HepG2 (cell line): ENCODE results near the gene TEF. TPM values are rescaled to one million over a fixed set of nuclear protein-coding genes. Genes with fewer than 3 reads are reported as not detected.

Source experiments
- ATAC-seq: fragments of 200-7000 bp; cut with Tn5 transposase; 3 replicates; pipeline ENCODE4 v1.9.1; 2020; ENCODE audit warnings: mild to moderate bottlenecking, moderate library complexity
- BruUV-seq: library from RNA; stranded (reverse); fragments of 400-500 nt; replicated peaks from 2 replicates; lab custom pipeline; 2021; lab: Mats Ljungman, UMichigan
- CTCF ChIA-PET: fragments of 300-600 bp; formaldehyde crosslinking; extraction: SDS; loops from one replicate; lab custom pipeline; 2021; ENCODE audit warnings: low total read pairs, inconsistent platforms, low intra/inter-chr PET ratio; lab: Yijun Ruan, JAX
- POLR2A ChIA-PET: fragments of 350-600 bp; sonication (Branson Sonifier 250); formaldehyde crosslinking; loops from one replicate; lab custom pipeline; 2020; ENCODE audit warnings: antibody characterized with exemption, inconsistent platforms; lab: Yijun Ruan, JAX
- DNase-seq: peaks from one replicate; pipeline ENCODE4 v3.0.0-alpha.2; 2015; ENCODE audit warnings: low spot score
- FAIRE-seq: peaks from 3 replicates; lab custom pipeline; 2011; peaks lifted over from hg19 to GRCh38; lab: Jason Lieb, UNC
- H2AFZ ChIP-seq: one replicate; pipeline ENCODE4 v1.6.1; 2011; ENCODE audit warnings: low read length, inconsistent platforms
- H3K27ac ChIP-seq: fragments of 300-600 bp; 3 replicates; pipeline ENCODE4 v1.8.0; 2011; ENCODE audit warnings: mixed run types, mild to moderate bottlenecking, mixed read lengths, low read length, inconsistent platforms; ENCODE audit not compliant: insufficient read depth; ENCODE audit errors: extremely low read length
- H3K27me3 ChIP-seq, 2 experiments: fragments of 200-600 bp in 1 of 2; 2 replicates in 1 of 2; 3 replicates in 1 of 2; pipeline versions ENCODE4 v1.6.0 to v1.8.0; 2011; ENCODE audit warnings: low read length in 2 of 2, mild to moderate bottlenecking in 2 of 2, moderate library complexity in 2 of 2, inconsistent platforms in 1 of 2; ENCODE audit not compliant: insufficient read depth in 2 of 2, control insufficient read depth in 1 of 2
- H3K36me3 ChIP-seq, 2 experiments: fragments of 200-600 bp in 1 of 2; replicated peaks in 1 of 2; 2 replicates in 1 of 2; 3 replicates in 1 of 2; pipeline versions ENCODE4 v1.5.1 to v1.8.0; 2011; ENCODE audit warnings: low read length in 2 of 2, inconsistent platforms in 1 of 2; ENCODE audit not compliant: insufficient read depth in 2 of 2, control insufficient read depth in 1 of 2
- H3K4me1 ChIP-seq: 2 replicates; pipeline ENCODE4 v1.5.1; 2012; ENCODE audit warnings: low read length, inconsistent platforms; ENCODE audit not compliant: insufficient read depth
- H3K4me2 ChIP-seq: 2 replicates; pipeline ENCODE4 v1.6.0; 2011; ENCODE audit warnings: low read depth, low read length, inconsistent platforms
- H3K4me3 ChIP-seq, 3 experiments: fragments of 200-600 bp in 1 of 3; sonication (generic), shearing (Covaris generic) in 1 of 3; replicated peaks in 1 of 3; 2 replicates each; pipeline ENCODE4 v1.5.1; 2011 to 2016; ENCODE audit warnings: low read length in 3 of 3, inconsistent platforms in 2 of 3, low read depth in 2 of 3, mild to moderate bottlenecking in 2 of 3, control low read depth in 1 of 3, mixed read lengths in 1 of 3; ENCODE audit not compliant: insufficient read depth in 1 of 3
- H3K79me2 ChIP-seq: one replicate; pipeline ENCODE4 v1.6.1; 2011; ENCODE audit warnings: low read length, inconsistent platforms; ENCODE audit not compliant: insufficient read depth
- H3K9ac ChIP-seq: 2 replicates; pipeline ENCODE4 v1.6.0; 2011; ENCODE audit warnings: mild to moderate bottlenecking, low read depth, low read length, inconsistent platforms; ENCODE audit not compliant: insufficient read depth
- H3K9me3 ChIP-seq: 2 replicates; pipeline ENCODE4 v1.5.1; 2012; ENCODE audit warnings: mild to moderate bottlenecking, low read length
- H4K20me1 ChIP-seq: 2 replicates; pipeline ENCODE4 v1.6.0; 2011; ENCODE audit warnings: inconsistent platforms, mild to moderate bottlenecking, low read length, moderate library complexity; ENCODE audit not compliant: insufficient read depth
- CREBL2 ChIP-seq: sonication (generic); formaldehyde crosslinking; IDR thresholded peaks from 2 replicates; pipeline ENCODE4 v1.8.1; 2023; ENCODE audit warnings: missing genetic modification reagents, mild to moderate bottlenecking, borderline replicate concordance
- EHMT2 ChIP-seq: fragments of 200-600 bp; sonication (generic); IDR thresholded peaks from 2 replicates; pipeline ENCODE4 v1.7.0; 2017; ENCODE audit warnings: antibody characterized with exemption, low read depth, low read length, borderline replicate concordance
- GABPA ChIP-seq, 2 experiments: IDR thresholded peaks; 2 replicates each; pipeline ENCODE4 v1.6.1; 2011 to 2016; ENCODE audit warnings: low read depth in 2 of 2, low read length in 1 of 2, missing biosample characterization in 1 of 2, missing genetic modification characterization in 1 of 2
- MTF1 ChIP-seq: sonication (generic); formaldehyde crosslinking; IDR thresholded peaks from 2 replicates; pipeline ENCODE4 v1.5.0; 2020; ENCODE audit warnings: missing genetic modification reagents
- NAIF1 ChIP-seq: sonication (generic); formaldehyde crosslinking; IDR thresholded peaks from 2 replicates; pipeline ENCODE4 v1.5.0; 2020; ENCODE audit warnings: mild to moderate bottlenecking, missing genetic modification reagents, borderline replicate concordance
- POLR2A ChIP-seq, 2 experiments: IDR thresholded peaks; 2 replicates each; pipeline ENCODE4 v1.6.1; 2011; ENCODE audit warnings: low read depth in 2 of 2, low read length in 2 of 2, mild to moderate bottlenecking in 1 of 2, moderate library complexity in 1 of 2; ENCODE audit not compliant: insufficient read depth in 1 of 2
- REL ChIP-seq: sonication (generic); formaldehyde crosslinking; conservative IDR thresholded peaks from 2 replicates; pipeline ENCODE4 v1.8.0; 2022; ENCODE audit warnings: mild to moderate bottlenecking, missing genetic modification reagents, moderate library complexity
- SALL1 ChIP-seq: sonication (generic); formaldehyde crosslinking; IDR thresholded peaks from 2 replicates; pipeline ENCODE4 v1.8.0; 2022; ENCODE audit warnings: mild to moderate bottlenecking, missing genetic modification reagents
- STAG1 ChIP-seq: sonication (generic); formaldehyde crosslinking; IDR thresholded peaks from 2 replicates; pipeline ENCODE4 v1.4.0; 2020; ENCODE audit warnings: missing genetic modification reagents
- ZBTB7B ChIP-seq: sonication (generic); formaldehyde crosslinking; IDR thresholded peaks from 2 replicates; pipeline ENCODE4 v1.4.0; 2020; ENCODE audit warnings: missing genetic modification reagents
- ZMYM4 ChIP-seq: sonication (generic); formaldehyde crosslinking; IDR thresholded peaks from 2 replicates; pipeline ENCODE4 v1.8.1; 2023; ENCODE audit warnings: mild to moderate bottlenecking, missing genetic modification reagents
- ZNF138 ChIP-seq: sonication (generic); formaldehyde crosslinking; IDR thresholded peaks from 2 replicates; pipeline ENCODE4 v1.5.0; 2020; ENCODE audit warnings: mild to moderate bottlenecking, low read depth, missing genetic modification reagents
- ZNF251 ChIP-seq: sonication (generic); formaldehyde crosslinking; IDR thresholded peaks from 2 replicates; pipeline ENCODE4 v1.9.0; 2021; ENCODE audit warnings: mild to moderate bottlenecking, missing genetic modification reagents
- ZNF292 ChIP-seq: sonication (generic); formaldehyde crosslinking; IDR thresholded peaks from 2 replicates; pipeline ENCODE4 v1.8.1; 2022; ENCODE audit warnings: mild to moderate bottlenecking, low read depth, missing genetic modification reagents, borderline replicate concordance
- ZNF556 ChIP-seq: sonication (generic); formaldehyde crosslinking; IDR thresholded peaks from 2 replicates; pipeline ENCODE4 v1.4.0; 2020; ENCODE audit warnings: mild to moderate bottlenecking, missing genetic modification reagents, borderline replicate concordance
- ZNF605 ChIP-seq: sonication (generic); formaldehyde crosslinking; IDR thresholded peaks from 2 replicates; pipeline ENCODE4 v1.8.0; 2022; ENCODE audit warnings: mild to moderate bottlenecking, missing genetic modification reagents
- ZNF709 ChIP-seq: sonication (generic); formaldehyde crosslinking; IDR thresholded peaks from 2 replicates; pipeline ENCODE4 v1.5.0; 2020; ENCODE audit warnings: mild to moderate bottlenecking, missing genetic modification reagents
- ZNF776 ChIP-seq: sonication (generic); formaldehyde crosslinking; IDR thresholded peaks from 2 replicates; pipeline ENCODE4 v1.4.0; 2020; ENCODE audit warnings: mild to moderate bottlenecking, missing genetic modification reagents
- WGBS: methylation state at CpG from one replicate; pipeline ENCODE4 v1.1.6; 2017; ENCODE audit warnings: low lambda C conversion rate; 5-methylcytosine and 5-hydroxymethylcytosine counted together
- in situ Hi-C: cut with HindIII; loops from 2 replicates; pipeline ENCODE4 v1.10.0; 2017; ENCODE audit warnings: low pct_unique_long_range_greater_than_20kb; ENCODE audit not compliant: extremely low pct_ligation_motif_present
- intact Hi-C: fragments of 100-400 bp; cut with micrococcal nuclease; formaldehyde crosslinking; loops from one replicate; pipeline ENCODE4 v1.10.0; 2022; ENCODE audit not compliant: unreplicated experiment
- polyA plus RNA-seq, 8 experiments: library from polyadenylated mRNA; depleted of rRNA in 3 of 8; stranded (reverse) in 7 of 8; unstranded in 1 of 8; fragments of >200 nt; fragmentation: Illumina TruSeq in 4 of 8; extraction: Trizol in 4 of 8; gene quantifications; 2 replicates each; pipeline versions ENCODE4 v1.2.1 to v1.2.3, GENCODE V29; 2011 to 2016; ENCODE audit warnings: low read depth in 4 of 8, missing spikeins in 1 of 8, mixed read lengths in 1 of 8; ENCODE audit not compliant: insufficient read depth in 1 of 8
- total RNA-seq, 5 experiments: library from RNA; depleted of rRNA; stranded (reverse); fragments of >200 nt; fragmentation: Illumina TruSeq; extraction: Trizol; gene quantifications; 2 replicates each; pipeline ENCODE4 v1.2.3, GENCODE V29; 2016; ENCODE audit warnings: low read depth in 1 of 5
- TF ChIP-seq, protein P1 (sequence below): sonication (generic); formaldehyde crosslinking; IDR thresholded peaks from 2 replicates; pipeline ENCODE4 v1.4.0; 2020; ENCODE audit warnings: mild to moderate bottlenecking, missing genetic modification reagents
- TF ChIP-seq, protein P2 (sequence below): sonication (generic); formaldehyde crosslinking; IDR thresholded peaks from 2 replicates; pipeline ENCODE4 v1.9.0; 2021; ENCODE audit warnings: missing genetic modification reagents, mild to moderate bottlenecking, borderline replicate concordance

Gene TEF
- total and polyA plus RNA-seq, 2 of the 13 experiments (the other 11 are each of a cell fraction or from before 2014, with no cell fraction given) = 7.6 to 11.2 TPM

DNA sequence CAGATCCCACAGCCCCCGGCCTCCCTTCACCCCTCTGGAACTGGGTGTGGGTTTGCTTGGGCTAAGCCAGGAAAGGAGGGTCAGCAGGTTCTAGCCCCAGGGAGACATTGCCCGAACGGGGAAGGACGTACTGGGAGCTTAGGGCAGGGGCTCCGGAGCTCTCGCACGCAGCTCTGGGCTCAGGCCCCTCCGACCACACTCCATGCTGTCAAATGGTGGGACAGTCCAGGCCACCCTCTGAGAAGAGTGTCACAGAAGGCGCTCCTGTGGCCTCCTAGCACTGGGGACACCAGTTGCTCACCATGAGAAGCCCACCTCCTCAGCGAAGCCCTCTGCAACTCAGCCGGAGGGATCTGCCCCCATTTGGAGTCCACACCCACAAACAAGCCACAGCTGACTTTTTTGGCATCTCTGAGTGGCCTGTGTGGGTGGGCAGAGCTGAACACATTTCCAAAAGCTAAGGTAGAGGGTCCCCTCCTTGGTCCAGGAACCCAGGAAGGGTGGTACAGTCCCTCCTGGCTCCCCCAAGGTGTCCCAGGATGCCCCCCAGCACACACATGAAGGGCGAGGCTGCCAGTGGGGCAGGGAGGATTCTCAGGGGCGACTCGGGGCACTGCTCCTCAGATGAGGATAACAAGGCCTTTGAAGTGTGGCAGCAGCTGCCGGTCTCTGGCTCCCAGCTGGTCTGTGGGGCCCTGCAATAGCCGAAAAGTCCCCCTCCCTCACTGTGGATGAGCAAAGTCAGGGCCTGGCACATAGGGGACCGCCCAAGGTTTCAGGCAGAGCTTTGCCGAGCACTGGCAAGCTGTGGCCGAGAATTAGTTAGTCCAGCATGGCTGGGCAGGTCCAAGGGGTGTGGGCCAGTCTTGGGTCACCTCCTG, 13.0 kb upstream of the TEF start:
- H3K79me2 ChIP-seq = no peaks in the 10 kb centered on the region
- H3K4me3 ChIP-seq = no peak overlapping the region
- POLR2A ChIA-PET = interaction anchor here (7.5 kb wide), 1 partner anchor 13 kb away, joined by 135 read pairs; the partner anchor contains the start of gene TEF
- no peak for DNase-seq
- peaks cover 47% of the 10 kb centered on the region for H3K4me1 ChIP-seq
- in situ Hi-C loops = no loop called here
- no peaks in the 10 kb centered on the region; a peak in 1 of 5 replicates for H3K27me3 ChIP-seq
- no peak overlapping the region for H2AFZ ChIP-seq
- no peak overlapping the region for H3K4me2 ChIP-seq
- TF ChIP-seq MTF1 (CRISPR knock-in tag) (no peak), POLR2A (IDR thresholded peaks at IDR 0.05; ENCODE audit: insufficient read depth in 1 of 2, low read depth in 2 of 2, low read length in 2 of 2) (no peak), ZNF251 (CRISPR knock-in tag) (no peak), GABPA (IDR thresholded peaks at IDR 0.05; ENCODE audit: low read depth, low read length) (no peak), GABPA (CRISPR knock-in tag; IDR thresholded peaks at IDR 0.05; ENCODE audit: low read depth) (no peak), STAG1 (CRISPR knock-in tag) (no peak), SALL1 (no peak), ZNF776 (CRISPR knock-in tag) (no peak), ZNF605 (CRISPR knock-in tag) (no peak), ZNF556 (CRISPR knock-in tag) (no peak), REL (CRISPR knock-in tag) (no peak), ZNF292 (no peak), NAIF1 (CRISPR knock-in tag) (no peak), EHMT2 (no peak), ZNF138 (CRISPR knock-in tag) (no peak), ZNF709 (CRISPR knock-in tag) (no peak), ZBTB7B (CRISPR knock-in tag) (no peak), ZMYM4 (CRISPR knock-in tag) (no peak), CREBL2 (CRISPR knock-in tag) (no peak)
- TF ChIP-seq, protein P1, sequence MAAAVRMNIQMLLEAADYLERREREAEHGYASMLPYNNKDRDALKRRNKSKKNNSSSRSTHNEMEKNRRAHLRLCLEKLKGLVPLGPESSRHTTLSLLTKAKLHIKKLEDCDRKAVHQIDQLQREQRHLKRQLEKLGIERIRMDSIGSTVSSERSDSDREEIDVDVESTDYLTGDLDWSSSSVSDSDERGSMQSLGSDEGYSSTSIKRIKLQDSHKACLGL (CRISPR knock-in tag) = no peak
- TF ChIP-seq, protein P2, sequence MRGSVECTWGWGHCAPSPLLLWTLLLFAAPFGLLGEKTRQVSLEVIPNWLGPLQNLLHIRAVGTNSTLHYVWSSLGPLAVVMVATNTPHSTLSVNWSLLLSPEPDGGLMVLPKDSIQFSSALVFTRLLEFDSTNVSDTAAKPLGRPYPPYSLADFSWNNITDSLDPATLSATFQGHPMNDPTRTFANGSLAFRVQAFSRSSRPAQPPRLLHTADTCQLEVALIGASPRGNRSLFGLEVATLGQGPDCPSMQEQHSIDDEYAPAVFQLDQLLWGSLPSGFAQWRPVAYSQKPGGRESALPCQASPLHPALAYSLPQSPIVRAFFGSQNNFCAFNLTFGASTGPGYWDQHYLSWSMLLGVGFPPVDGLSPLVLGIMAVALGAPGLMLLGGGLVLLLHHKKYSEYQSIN (CRISPR knock-in tag) = no peak
- TF ChIP-seq, all 625 proteins: peak for 0
- Histone ChIP-seq H3K36me3 (no peaks in the 10 kb centered on the region), H3K9me3 (no peaks in the 10 kb centered on the region), H3K27ac (no peak overlapping the region), H4K20me1 (no peaks in the 10 kb centered on the region), H3K9ac (no peak overlapping the region)
- intact Hi-C loops = loop anchor here (10.0 kb wide), 1 partner anchor 64 kb away; the partner anchor contains the start of gene ZC3H7B
- FAIRE-seq (no peak), ATAC-seq (no peak)
- BruUV-seq = no TSS peak
- WGBS = 64% methylated on average over 11 of the region's 19 CpGs
- CTCF ChIA-PET = no interaction called here
